GM12864 (cell line): Measurements from ENCODE around the gene CXCL16.

Experiments used
- DNase-seq: peaks from one replicate; pipeline ENCODE4 v3.0.0-alpha.2; 2011; ENCODE audit warnings: low read depth
- H3K4me3 ChIP-seq: 2 replicates; pipeline ENCODE4 v1.5.1; 2011; ENCODE audit warnings: mild to moderate bottlenecking, low read depth, low read length, control low read depth
- CTCF ChIP-seq: IDR thresholded peaks from 2 replicates; pipeline ENCODE4 v1.5.1; 2011; ENCODE audit warnings: low read depth, mild to moderate bottlenecking, moderate library complexity, low read length, control low read depth, inconsistent platforms; ENCODE audit errors: missing control alignments

CXCL16 gene

DNA sequence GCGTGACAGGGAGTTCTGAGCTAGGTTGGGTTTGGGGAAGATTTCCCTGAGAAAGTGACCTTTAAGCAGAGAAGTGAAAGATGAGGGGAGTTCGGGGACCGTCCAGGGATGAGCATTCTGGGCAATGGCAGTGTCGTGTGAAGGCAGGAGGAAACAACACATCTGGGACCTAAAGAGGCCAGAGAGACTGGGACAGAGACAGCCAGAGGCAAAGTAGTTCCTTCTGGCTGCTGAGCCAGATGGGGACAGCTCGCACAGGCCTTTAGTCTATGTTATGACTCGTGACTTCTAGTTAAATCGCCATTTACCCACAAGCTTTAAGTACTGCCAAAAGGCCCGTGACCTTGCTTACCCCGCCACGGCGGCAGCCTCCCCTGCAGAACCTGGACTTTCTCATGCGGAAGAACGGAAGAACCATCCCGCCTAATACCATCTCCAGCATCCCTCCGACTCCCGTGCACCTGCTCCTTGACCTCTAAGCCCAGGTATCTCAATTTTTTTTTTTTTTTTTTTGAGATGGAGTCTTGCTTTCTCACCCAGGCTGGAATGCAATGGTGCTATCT lies 17.0 kb downstream of the CXCL16 start:
- no peak for TF ChIP-seq CTCF
- DNase-seq: no peak
- no peak overlapping the region for H3K4me3 ChIP-seq

DNA sequence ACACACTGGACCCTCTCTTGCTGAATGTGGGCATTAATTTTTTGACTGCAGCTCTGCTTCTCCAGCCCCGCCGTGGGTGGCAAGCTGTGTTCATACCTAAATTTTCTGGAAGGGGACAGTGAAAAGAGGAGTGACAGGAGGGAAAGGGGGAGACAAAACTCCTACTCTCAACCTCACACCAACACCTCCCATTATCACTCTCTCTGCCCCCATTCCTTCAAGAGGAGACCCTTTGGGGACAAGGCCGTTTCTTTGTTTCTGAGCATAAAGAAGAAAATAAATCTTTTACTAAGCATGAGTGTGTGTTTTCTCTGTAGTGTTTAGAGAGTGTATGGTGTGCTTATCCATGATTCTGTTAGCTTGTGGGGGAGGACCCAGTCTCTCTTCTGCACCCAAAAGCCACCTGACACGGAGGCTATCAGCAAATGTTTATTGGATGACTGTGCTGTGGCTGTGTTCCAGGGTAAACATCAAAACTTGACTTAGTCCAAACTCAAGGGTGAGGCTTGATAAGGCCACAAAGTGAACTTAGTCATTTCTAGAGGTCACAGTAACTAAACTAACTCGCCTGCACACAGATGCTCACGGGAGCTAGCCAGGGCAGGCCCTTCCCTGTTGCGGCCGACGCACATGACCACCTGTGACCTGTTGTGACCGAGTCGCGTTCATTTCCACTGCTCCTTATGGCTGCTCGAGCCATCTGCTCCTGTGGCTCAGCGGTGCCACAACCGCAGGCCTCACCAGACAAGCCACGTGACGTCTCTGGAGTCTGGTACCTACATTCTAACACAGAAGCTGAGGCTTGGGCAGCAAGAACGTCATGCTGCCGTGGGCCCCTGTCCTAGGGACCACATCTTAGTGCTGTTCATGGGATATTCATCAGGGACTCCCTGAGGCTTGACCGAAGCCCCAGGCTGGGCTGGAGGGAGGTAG lies 18.3 kb downstream of the CXCL16 start:
- no peak for DNase-seq
- H3K4me3 ChIP-seq: no peak overlapping the region
- no peak for TF ChIP-seq CTCF

DNA sequence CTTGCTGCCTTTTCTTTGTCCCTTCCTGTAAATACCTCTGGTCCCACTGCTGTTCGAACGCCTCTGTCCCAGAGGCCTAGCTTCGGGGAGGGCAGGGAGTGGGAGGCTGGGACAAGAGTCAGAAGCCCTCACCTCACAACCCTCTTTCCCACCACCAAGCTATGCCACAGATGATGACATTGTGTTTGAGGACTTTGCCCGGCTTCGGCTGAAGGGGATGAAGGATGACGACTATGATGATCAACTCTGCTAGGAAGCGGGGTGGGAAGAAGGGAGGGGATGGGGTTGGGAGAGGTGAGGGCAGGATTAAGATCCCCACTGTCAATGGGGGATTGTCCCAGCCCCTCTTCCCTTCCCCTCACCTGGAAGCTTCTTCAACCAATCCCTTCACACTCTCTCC lies 18.9 kb downstream of the CXCL16 start:
- no peak for DNase-seq
- no peak overlapping the region for H3K4me3 ChIP-seq

GRCh38 chr17:4719684-4720221 lies 20.0 kb downstream of the CXCL16 start:
- TF ChIP-seq CTCF: no peak
- DNase-seq: no peak
- H3K4me3 ChIP-seq: no peak overlapping the region

More for the DNA sequence above, 18.9 kb downstream of the CXCL16 start:
- TF ChIP-seq CTCF: no peak

GRCh38 chr17:4719146-4719545 lies 20.6 kb downstream of the CXCL16 start:
- H3K4me3 ChIP-seq: no peak overlapping the region
- no peak for TF ChIP-seq CTCF
- no peak for DNase-seq

- TF ChIP-seq CTCF: no peak
- DNase-seq: no peak
- no peak overlapping the region for H3K4me3 ChIP-seq
Measured at GRCh38 chr17:4718276-4718675, 21.5 kb downstream of the CXCL16 start.
